ENCODE data around the gene RCBTB1. TPM values are rescaled to one million over a fixed set of nuclear protein-coding genes. Genes with fewer than 3 reads are reported as not detected.
"Not testable (repeated sequence)": the region's sequence is repeated elsewhere in the genome, so short reads cannot be mapped to it uniquely, and the experiment has no call there.

Gene RCBTB1
- total RNA-seq, 1 experiment from 2014 or later = 5.4 TPM

GRCh38 chr13:49606747-49607648, 21.6 kb upstream of the RCBTB1 start:
- Histone ChIP-seq H3K9me2 (replicated peaks; ENCODE audit: low read length) (no peaks in the 10 kb centered on the region), H3K9me3 (ENCODE audit: low read length) (no peaks in the 10 kb centered on the region), H3K4me3 (ENCODE audit: low read length) (peak overlapping the region; percentile 50; the same call in 1 of the 2 replicates), H3K27ac (ENCODE audit: low read length) (no peak overlapping the region), H3K4me1 (ENCODE audit: insufficient read depth, low read length) (peaks cover 15% of the 10 kb centered on the region), H3F3A (ENCODE audit: low read length, unreplicated experiment) (no peaks in the 10 kb centered on the region), H3K4me2 (ENCODE audit: low read length) (peak overlapping the region; percentile 71), H3K36me3 (ENCODE audit: low read depth, low read length) (no peaks in the 10 kb centered on the region), H3K79me2 (ENCODE audit: low read length) (no peaks in the 10 kb centered on the region), H3K9ac (ENCODE audit: low read length) (no peak overlapping the region), H2AFZ (ENCODE audit: low read length) (peak overlapping the region; percentile 67), H4K20me1 (ENCODE audit: low read length) (no peaks in the 10 kb centered on the region), H3K27me3 (ENCODE audit: low read length) (no peaks in the 10 kb centered on the region)
- ChIA-PET POLR2A (ENCODE audit: unreplicated experiment) (no interaction called here), CTCF (interaction anchor here (0.5 to 1.0 kb wide), 3 partner anchors 37 to 392 kb away, joined by 3 to 4 read pairs (median 3); no protein-coding TSS in a partner anchor)
- DNase-seq = peak; percentile 84
- TF ChIP-seq CTCF (conservative IDR thresholded peaks at IDR 0.05; ENCODE audit: low read depth, low read length) = peak; percentile 81
- TF ChIP-seq EZH2 (IDR thresholded peaks at IDR 0.05; ENCODE audit: low read length, unreplicated experiment) = no peak
- no peak for TF ChIP-seq EZH2phosphoT487 (IDR thresholded peaks at IDR 0.05; ENCODE audit: borderline replicate concordance, low read length)
- peak; percentile 78 for ATAC-seq
- intact Hi-C loops (cut with micrococcal nuclease) = loop anchor here (1.0 to 10.0 kb wide), 6 partner anchors 47 to 306 kb away; partner anchors contain the start of genes CAB39L, PHF11 and SETDB2
- BruUV-seq (replicated peaks) = no TSS peak

- Histone ChIP-seq H3K27me3 (ENCODE audit: low read length) (no peaks in the 10 kb centered on the region), H3K9me3 (ENCODE audit: low read length) (no peaks in the 10 kb centered on the region), H3K9me2 (replicated peaks; ENCODE audit: low read length) (no peaks in the 10 kb centered on the region), H3K27ac (ENCODE audit: low read length) (no peak overlapping the region), H3K4me2 (ENCODE audit: low read length) (no peak overlapping the region), H3K4me3 (ENCODE audit: low read length) (no peak overlapping the region), H3F3A (ENCODE audit: low read length, unreplicated experiment) (no peaks in the 10 kb centered on the region), H3K79me2 (ENCODE audit: low read length) (no peaks in the 10 kb centered on the region), H3K4me1 (ENCODE audit: insufficient read depth, low read length) (peaks cover 15% of the 10 kb centered on the region), H3K9ac (ENCODE audit: low read length) (no peak overlapping the region), H3K36me3 (ENCODE audit: low read depth, low read length) (no peaks in the 10 kb centered on the region), H4K20me1 (ENCODE audit: low read length) (no peaks in the 10 kb centered on the region), H2AFZ (ENCODE audit: low read length) (no peak overlapping the region)
- ChIA-PET POLR2A (ENCODE audit: unreplicated experiment) (no interaction called here), CTCF (no interaction called here)
- no peak for ATAC-seq
- no peak for DNase-seq
- intact Hi-C loops (cut with micrococcal nuclease) = loop anchor here (10.0 kb wide), 1 partner anchor 80 kb away; no protein-coding TSS in a partner anchor
- no TSS peak for BruUV-seq (replicated peaks)
- no peak for TF ChIP-seq EZH2phosphoT487 (IDR thresholded peaks at IDR 0.05; ENCODE audit: borderline replicate concordance, low read length)
- TF ChIP-seq EZH2 (IDR thresholded peaks at IDR 0.05; ENCODE audit: low read length, unreplicated experiment) = no peak
- TF ChIP-seq CTCF (conservative IDR thresholded peaks at IDR 0.05; ENCODE audit: low read depth, low read length) = no peak
Observed at GRCh38 chr13:49604570-49604969, 19.2 kb upstream of the RCBTB1 start.

GRCh38 chr13:49602615-49603014, 17.3 kb upstream of the RCBTB1 start:
- peak overlapping the region; percentile 58 for H2AFZ ChIP-seq (ENCODE audit: low read length)
- peaks cover 15% of the 10 kb centered on the region for H3K4me1 ChIP-seq (ENCODE audit: insufficient read depth, low read length)
- H3K4me3 ChIP-seq (ENCODE audit: low read length) = peak overlapping the region; percentile 48
- H3K9ac ChIP-seq (ENCODE audit: low read length) = peak overlapping the region; percentile 67
- H4K20me1 ChIP-seq (ENCODE audit: low read length); H3K9me2 ChIP-seq (replicated peaks; ENCODE audit: low read length); H3K79me2 ChIP-seq (ENCODE audit: low read length); H3F3A ChIP-seq (ENCODE audit: low read length, unreplicated experiment); BruUV-seq (replicated peaks); H3K27me3 ChIP-seq (ENCODE audit: low read length); H3K36me3 ChIP-seq (ENCODE audit: low read depth, low read length); H3K9me3 ChIP-seq (ENCODE audit: low read length): not testable (repeated sequence)
- DNase-seq (peak; percentile 16), ATAC-seq (peak; percentile 36)
- peak overlapping the region; percentile 74 for H3K4me2 ChIP-seq (ENCODE audit: low read length)
- H3K27ac ChIP-seq (ENCODE audit: low read length) = peak overlapping the region; percentile 92
- ChIA-PET POLR2A (ENCODE audit: unreplicated experiment) (interaction anchor here (0.6 kb wide), 1 partner anchor 106 kb away, joined by 7 read pairs; no protein-coding TSS in a partner anchor), CTCF (interaction anchor here (0.5 to 0.9 kb wide), 2 partner anchors 32 to 190 kb away, joined by 3 to 12 read pairs; no protein-coding TSS in a partner anchor)
- intact Hi-C loops (cut with micrococcal nuclease) = loop anchor here (1.0 to 10.0 kb wide), 2 partner anchors 32 to 78 kb away; no protein-coding TSS in a partner anchor
